SK-N-SH (cell line): ENCODE data around the gene PACSIN2. TPM values are rescaled to one million over a fixed set of nuclear protein-coding genes. Genes with fewer than 3 reads are reported as not detected.

Experiments used
- CTCF ChIA-PET: fragments of 300-600, 350-600 bp; formaldehyde crosslinking; extraction: SDS; loops from one replicate; lab custom pipeline; 2021; lab: Yijun Ruan, JAX
- POLR2A ChIA-PET: fragments of 350-600 bp; sonication (Branson Sonifier 250); formaldehyde crosslinking; extraction: SDS; loops from one replicate; lab custom pipeline; 2020; ENCODE audit warnings: antibody characterized with exemption, inconsistent platforms; lab: Yijun Ruan, JAX
- DNase-seq: peaks from one replicate; pipeline ENCODE4 v3.0.0; 2012
- H2AFZ ChIP-seq: fragments of 200-600 bp; sonication (generic); 2 replicates; pipeline ENCODE4 v1.8.1; 2016; ENCODE audit warnings: antibody characterized with exemption, mild to moderate bottlenecking, low read depth
- H3F3A ChIP-seq: fragments of 200-600 bp; sonication (generic); replicated peaks from 2 replicates; pipeline ENCODE3; 2016; ENCODE audit warnings: antibody characterized with exemption, mild to moderate bottlenecking; ENCODE audit not compliant: insufficient read depth
- H3K27ac ChIP-seq, 2 experiments: fragments of 200-500 bp in 1 of 2; fragments of 200-600 bp in 1 of 2; sonication (Bioruptor generic) in 1 of 2; sonication (generic), shearing (Covaris generic) in 1 of 2; 2 replicates each; pipeline versions ENCODE4 v1.5.1 to v1.6.1; 2014 to 2016; ENCODE audit warnings: low read depth in 2 of 2, inconsistent platforms in 1 of 2, low read length in 1 of 2, mild to moderate bottlenecking in 1 of 2, mixed read lengths in 1 of 2
- H3K27me3 ChIP-seq: fragments of 200-600 bp; sonication (generic), shearing (Covaris generic); 2 replicates; pipeline ENCODE4 v1.6.1; 2016; ENCODE audit warnings: mixed run types; ENCODE audit not compliant: insufficient read depth
- H3K36me3 ChIP-seq, 2 experiments: fragments of 200-500 bp in 1 of 2; fragments of 200-600 bp in 1 of 2; sonication (Bioruptor generic) in 1 of 2; sonication (generic) in 1 of 2; replicated peaks in 1 of 2; 2 replicates each; pipeline versions ENCODE3 to v1.5.1; 2014 to 2016; ENCODE audit warnings: low read length in 1 of 2, mild to moderate bottlenecking in 1 of 2; ENCODE audit not compliant: insufficient read depth in 2 of 2, control insufficient read depth in 1 of 2
- H3K4me1 ChIP-seq, 2 experiments: fragments of 200-500 bp in 1 of 2; fragments of 200-600 bp in 1 of 2; sonication (Bioruptor generic) in 1 of 2; sonication (generic), shearing (Covaris generic) in 1 of 2; 2 replicates each; pipeline versions ENCODE4 v1.5.1 to v1.6.1; 2014 to 2016; ENCODE audit warnings: low read depth in 1 of 2, low read length in 1 of 2, mixed run types in 1 of 2; ENCODE audit not compliant: insufficient read depth in 2 of 2, control insufficient read depth in 1 of 2
- H3K4me2 ChIP-seq: fragments of 200-600 bp; sonication (generic), shearing (Covaris generic); 2 replicates; pipeline ENCODE4 v1.6.1; 2017; ENCODE audit warnings: mixed run types
- H3K4me3 ChIP-seq, 2 experiments: fragments of 200-500 bp in 1 of 2; fragments of 200-600 bp in 1 of 2; sonication (Bioruptor generic) in 1 of 2; sonication (generic), shearing (Covaris generic) in 1 of 2; 2 replicates each; pipeline versions ENCODE4 v1.5.1 to v1.8.1; 2014 to 2016; ENCODE audit warnings: low read depth in 2 of 2, inconsistent platforms in 1 of 2, low read length in 1 of 2, mild to moderate bottlenecking in 1 of 2, mixed read lengths in 1 of 2, moderate library complexity in 1 of 2
- H3K79me2 ChIP-seq: fragments of 200-600 bp; sonication (generic); 2 replicates; pipeline ENCODE4 v1.8.1; 2017; ENCODE audit warnings: mild to moderate bottlenecking; ENCODE audit not compliant: insufficient read depth
- H3K9ac ChIP-seq: fragments of 200-600 bp; sonication (generic); 2 replicates; pipeline ENCODE4 v1.6.1; 2017; ENCODE audit warnings: mixed run types
- H3K9me2 ChIP-seq: fragments of 200-600 bp; sonication (generic); 2 replicates; pipeline ENCODE4 v1.6.1; 2017; ENCODE audit warnings: mixed run types
- H3K9me3 ChIP-seq: fragments of 200-600 bp; sonication (generic); 2 replicates; pipeline ENCODE4 v1.6.1; 2017; ENCODE audit warnings: mixed run types, mild to moderate bottlenecking, moderate library complexity
- H4K20me1 ChIP-seq: fragments of 200-600 bp; sonication (generic); 2 replicates; pipeline ENCODE4 v1.6.1; 2017; ENCODE audit warnings: mild to moderate bottlenecking, mixed run types; ENCODE audit not compliant: insufficient read depth
- ELF1 ChIP-seq: IDR thresholded peaks from 2 replicates; pipeline ENCODE4 v1.4.0; 2012
- GABPA ChIP-seq: IDR thresholded peaks from 2 replicates; pipeline ENCODE4 v1.4.0; 2012; ENCODE audit warnings: low read depth, mild to moderate bottlenecking
- GATA2 ChIP-seq: sonication (generic); formaldehyde crosslinking; IDR thresholded peaks from 2 replicates; pipeline ENCODE4 v1.5.0; 2020; ENCODE audit warnings: mild to moderate bottlenecking, missing genetic modification reagents
- IRF3 ChIP-seq: fragments of 150-350 bp; IDR thresholded peaks from 2 replicates; pipeline ENCODE4 v1.6.1; 2016; ENCODE audit warnings: mild to moderate bottlenecking, low read depth, low read length
- JUND ChIP-seq: IDR thresholded peaks from 2 replicates; pipeline ENCODE4 v1.4.0; 2012
- MEF2A ChIP-seq: IDR thresholded peaks from 2 replicates; pipeline ENCODE4 v1.4.0; 2012; ENCODE audit warnings: low read depth, borderline replicate concordance
- POLR2AphosphoS5 ChIP-seq: IDR thresholded peaks from 2 replicates; pipeline ENCODE4 v1.6.1; 2012; ENCODE audit warnings: low read depth, low read length
- REST ChIP-seq: IDR thresholded peaks from 2 replicates; pipeline ENCODE4 v1.6.1; 2012; ENCODE audit warnings: mild to moderate bottlenecking, low read depth, low read length, moderate library complexity
- SMC3 ChIP-seq: IDR thresholded peaks from 2 replicates; pipeline ENCODE4 v1.6.1; 2012; ENCODE audit warnings: low read depth, low read length, improper control_type of control experiment
- TAF1 ChIP-seq: IDR thresholded peaks from 2 replicates; pipeline ENCODE4 v1.6.1; 2012; ENCODE audit warnings: low read depth, mild to moderate bottlenecking, low read length, moderate library complexity, borderline replicate concordance
- TCF12 ChIP-seq: IDR thresholded peaks from 2 replicates; pipeline ENCODE4 v1.4.0; 2012
- YY1 ChIP-seq: IDR thresholded peaks from 2 replicates; pipeline ENCODE4 v1.4.0; 2012; ENCODE audit warnings: low read depth, mild to moderate bottlenecking
- ZBTB33 ChIP-seq: IDR thresholded peaks from 2 replicates; pipeline ENCODE4 v1.4.0; 2012; ENCODE audit warnings: low read depth, borderline replicate concordance
- WGBS: methylation state at CpG from one replicate; pipeline ENCODE4 v1.1.6; 2017; ENCODE audit warnings: low lambda C conversion rate; 5-methylcytosine and 5-hydroxymethylcytosine counted together
- polyA plus RNA-seq, 3 experiments: library from polyadenylated mRNA; depleted of rRNA; stranded (reverse); fragments of >200 nt; gene quantifications; 2 replicates each; pipeline ENCODE4 v1.2.3, GENCODE V29; 2012
- TF ChIP-seq, protein P1 (sequence below): IDR thresholded peaks from 2 replicates; pipeline ENCODE4 v1.4.0; 2012; ENCODE audit warnings: low read depth

PACSIN2 gene
- polyA plus RNA-seq, 1 of the 3 experiments (the other 2 are of a cell fraction): 60.5 TPM

DNA sequence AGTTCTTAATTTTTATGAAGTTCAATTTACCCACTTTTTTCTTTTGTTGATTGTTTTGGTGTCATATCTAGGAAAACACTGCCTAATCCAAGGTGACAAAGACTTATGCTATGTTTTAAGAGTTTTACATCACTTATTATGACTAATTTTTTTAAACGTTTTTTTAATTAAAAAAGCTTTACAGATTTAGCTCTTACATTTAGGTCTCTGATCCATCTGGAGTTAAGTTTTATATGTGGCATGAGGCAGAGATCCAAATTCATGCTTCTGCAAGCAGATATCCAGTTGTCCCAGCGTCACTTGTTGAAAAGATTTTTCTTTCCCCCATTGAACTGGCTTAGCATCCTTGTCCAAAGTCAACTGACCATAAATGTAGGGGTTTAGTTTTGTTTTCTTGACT is 72.6 kb downstream of the PACSIN2 start:
- no peak for DNase-seq
- H3K9me2 ChIP-seq: no peaks in the 10 kb centered on the region
- H3K4me3 ChIP-seq: no peak overlapping the region
- TF ChIP-seq ZBTB33 (no peak), YY1 (no peak), IRF3 (no peak), GABPA (no peak), JUND (no peak), SMC3 (no peak)
- H2AFZ ChIP-seq: no peak overlapping the region
- peaks cover 14% of the 10 kb centered on the region for H3F3A ChIP-seq
- peaks cover 0 to 5% of the 10 kb centered on the region in 2 experiments for H3K36me3 ChIP-seq
- POLR2A ChIA-PET: no interaction called here
- no peak overlapping the region for H3K9ac ChIP-seq
- H3K79me2 ChIP-seq: peaks cover 79% of the 10 kb centered on the region
- H3K27me3 ChIP-seq: no peaks in the 10 kb centered on the region
- no peaks in the 10 kb centered on the region for H3K9me3 ChIP-seq
- WGBS: 46% methylated on average over 2 of the region's 2 CpGs
- H3K27ac ChIP-seq: peak overlapping the region in 1 of 2 experiments; percentile 98; a peak in 1 of 4 replicates
- no peak overlapping the region for H3K4me2 ChIP-seq
- H4K20me1 ChIP-seq: 0 out of 2 replicates have a peak, but pooled peaks cover 4% of the 10 kb centered on the region
- H3K4me1 ChIP-seq: peaks cover 10 to 23% of the 10 kb centered on the region in 2 experiments; a peak in 3 of 4 replicates
- CTCF ChIA-PET: no interaction called here

DNA sequence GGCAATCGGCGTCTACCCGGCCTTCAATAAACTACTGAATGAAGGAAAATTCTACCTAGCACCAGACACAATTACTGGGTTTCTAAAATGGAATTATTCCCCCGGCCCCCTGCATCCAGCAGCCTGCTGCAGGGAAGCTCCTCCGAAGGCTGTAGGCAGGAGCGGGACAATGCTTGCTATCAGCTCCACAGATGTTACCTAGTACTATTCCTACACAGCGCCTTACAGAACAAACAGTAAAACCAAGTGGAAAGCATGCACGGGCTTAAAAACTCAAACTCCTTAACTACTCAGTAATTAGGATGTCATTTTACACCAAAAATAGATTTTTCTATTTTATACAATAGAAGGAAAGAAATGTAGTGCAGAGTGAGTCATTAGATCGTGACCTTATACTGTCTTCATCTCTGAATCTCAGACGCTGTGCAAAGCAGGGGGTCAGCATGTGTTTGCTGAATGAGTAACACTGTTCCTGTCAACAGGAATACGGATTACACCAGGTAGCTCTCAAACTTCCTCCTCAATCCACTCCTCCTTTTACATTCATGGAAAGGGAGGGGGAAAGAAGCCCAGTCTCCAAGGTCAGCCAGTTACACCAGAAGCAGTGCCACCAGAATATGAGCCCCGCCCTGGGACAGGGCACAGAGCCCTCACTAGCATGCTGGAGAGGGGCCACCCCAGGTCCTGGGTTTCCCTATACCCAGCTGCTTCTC is 74.9 kb downstream of the PACSIN2 start:
- peak overlapping the region; percentile 73 for H3K4me2 ChIP-seq
- peaks cover 0 to 5% of the 10 kb centered on the region in 2 experiments for H3K36me3 ChIP-seq
- peaks cover 14% of the 10 kb centered on the region for H3F3A ChIP-seq
- H3K9me2 ChIP-seq: no peaks in the 10 kb centered on the region
- H4K20me1 ChIP-seq: no peaks in the 10 kb centered on the region
- POLR2A ChIA-PET: no interaction called here
- 36% methylated on average over 9 of the region's 12 CpGs for WGBS
- no peak for DNase-seq
- H3K27ac ChIP-seq: peak overlapping the region in 1 of 2 experiments; percentile 98; a peak in 2 of 4 replicates
- H3K4me1 ChIP-seq: peaks cover 9 to 28% of the 10 kb centered on the region in 2 experiments; a peak in 3 of 4 replicates
- H3K4me3 ChIP-seq: peak overlapping the region in 1 of 2 experiments; percentile 6; a peak in 1 of 4 replicates
- H2AFZ ChIP-seq: no peak overlapping the region
- CTCF ChIA-PET: no interaction called here
- no peaks in the 10 kb centered on the region for H3K27me3 ChIP-seq
- H3K9me3 ChIP-seq: no peaks in the 10 kb centered on the region
- peaks cover 79% of the 10 kb centered on the region for H3K79me2 ChIP-seq
- H3K9ac ChIP-seq: peak overlapping the region; percentile 70
- TF ChIP-seq TCF12 (peak; percentile 76), IRF3 (no peak), MEF2A (peak; percentile 56; the same call in 1 of the 2 replicates), YY1 (no peak), REST (no peak), TAF1 (no peak), GATA2 (CRISPR knock-in tag) (no peak), POLR2AphosphoS5 (no peak; the same call in 1 of the 2 replicates), JUND (peak; percentile 54), SMC3 (no peak), ZBTB33 (no peak), ELF1 (no peak)
- TF ChIP-seq, protein P1, sequence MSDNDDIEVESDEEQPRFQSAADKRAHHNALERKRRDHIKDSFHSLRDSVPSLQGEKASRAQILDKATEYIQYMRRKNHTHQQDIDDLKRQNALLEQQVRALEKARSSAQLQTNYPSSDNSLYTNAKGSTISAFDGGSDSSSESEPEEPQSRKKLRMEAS: peak; percentile 61; the same call in 1 of the 2 replicates
